Astrocyte (in vitro differentiated cells and primary cell): ENCODE results near the gene PPP1R3E. TPM values are rescaled to one million over a fixed set of nuclear protein-coding genes. Genes with fewer than 3 reads are reported as not detected.
A peak's percentile ranks its signal among the peaks of the same experiment; 100 is the strongest.
"Not testable (repeated sequence)": the region's sequence is repeated elsewhere in the genome, so short reads cannot be mapped to it uniquely, and the experiment has no call there.

Experiments used
- DNase-seq: peaks from one replicate; pipeline ENCODE4 v3.0.0-alpha.2; 2010; ENCODE audit warnings: low read depth
- FAIRE-seq: peaks from 2 replicates; lab custom pipeline; 2011; peaks lifted over from hg19 to GRCh38; lab: Jason Lieb, UNC
- H2AFZ ChIP-seq: 2 replicates; pipeline ENCODE4 v1.6.0; 2012; ENCODE audit warnings: low read depth, low read length, inconsistent platforms
- H3K27ac ChIP-seq: 2 replicates; pipeline ENCODE4 v1.5.1; 2011; ENCODE audit warnings: low read depth, low read length, inconsistent platforms
- H3K27me3 ChIP-seq: 2 replicates; pipeline ENCODE4 v1.6.0; 2011; ENCODE audit warnings: low read length, inconsistent platforms; ENCODE audit not compliant: insufficient read depth
- H3K36me3 ChIP-seq: 2 replicates; pipeline ENCODE4 v1.5.1; 2011; ENCODE audit warnings: low read length, inconsistent platforms; ENCODE audit not compliant: insufficient read depth
- H3K4me1 ChIP-seq: 2 replicates; pipeline ENCODE4 v1.5.1; 2011; ENCODE audit warnings: low read length, inconsistent platforms; ENCODE audit not compliant: insufficient read depth
- H3K4me2 ChIP-seq: 2 replicates; pipeline ENCODE4 v1.6.0; 2012; ENCODE audit warnings: low read length, inconsistent platforms
- H3K4me3 ChIP-seq: 2 replicates; pipeline ENCODE4 v1.5.1; 2011; ENCODE audit warnings: low read depth, mild to moderate bottlenecking, low read length, inconsistent platforms; ENCODE audit not compliant: insufficient read depth
- H3K79me2 ChIP-seq: 2 replicates; pipeline ENCODE4 v1.6.0; 2012; ENCODE audit warnings: mild to moderate bottlenecking, low read length, inconsistent platforms; ENCODE audit not compliant: insufficient read depth
- H3K9ac ChIP-seq: 2 replicates; pipeline ENCODE4 v1.6.0; 2012; ENCODE audit warnings: mild to moderate bottlenecking, low read length, inconsistent platforms
- H3K9me3 ChIP-seq: 2 replicates; pipeline ENCODE4 v1.5.1; 2012; ENCODE audit warnings: low read depth, mild to moderate bottlenecking, low read length, inconsistent platforms; ENCODE audit not compliant: insufficient read depth
- H4K20me1 ChIP-seq: 2 replicates; pipeline ENCODE4 v1.6.0; 2012; ENCODE audit warnings: low read length, inconsistent platforms; ENCODE audit not compliant: insufficient read depth
- H3K27ac Mint-ChIP-seq: one replicate; pipeline ENCODE4 v1.8.0; 2021; ENCODE audit warnings: mild to moderate bottlenecking, mixed read lengths; ENCODE audit not compliant: unreplicated experiment
- H3K27me3 Mint-ChIP-seq: one replicate; pipeline ENCODE4 v1.8.0; 2021; ENCODE audit warnings: low read depth, mixed read lengths; ENCODE audit not compliant: unreplicated experiment
- H3K36me3 Mint-ChIP-seq: one replicate; pipeline ENCODE4 v1.8.0; 2021; ENCODE audit warnings: low read depth, mixed read lengths; ENCODE audit not compliant: unreplicated experiment
- H3K4me1 Mint-ChIP-seq: one replicate; pipeline ENCODE4 v1.8.0; 2021; ENCODE audit warnings: low read depth, mixed read lengths; ENCODE audit not compliant: unreplicated experiment
- H3K4me3 Mint-ChIP-seq: one replicate; pipeline ENCODE4 v1.8.0; 2021; ENCODE audit warnings: mild to moderate bottlenecking, moderate library complexity, mixed read lengths; ENCODE audit not compliant: unreplicated experiment
- H3K9me3 Mint-ChIP-seq: one replicate; pipeline ENCODE4 v1.8.0; 2021; ENCODE audit warnings: mild to moderate bottlenecking, mixed read lengths; ENCODE audit not compliant: unreplicated experiment
- EZH2 ChIP-seq: IDR thresholded peaks from 2 replicates; pipeline ENCODE4 v1.6.1; 2012; ENCODE audit warnings: mild to moderate bottlenecking, low read length, inconsistent platforms; ENCODE audit not compliant: insufficient read depth
- total RNA-seq: library from RNA; stranded (reverse); gene quantifications from 2 replicates; pipeline ENCODE4 v1.2.1, GENCODE V29; 2021
- TF ChIP-seq, protein P1 (sequence below): IDR thresholded peaks from 2 replicates; pipeline ENCODE4 v1.5.1; 2011; ENCODE audit warnings: low read depth, mild to moderate bottlenecking, inconsistent platforms, low read length, moderate library complexity; ENCODE audit not compliant: insufficient read depth

The PPP1R3E gene
- total RNA-seq, 1 donor from 2014 or later = 3.6 TPM

DNA sequence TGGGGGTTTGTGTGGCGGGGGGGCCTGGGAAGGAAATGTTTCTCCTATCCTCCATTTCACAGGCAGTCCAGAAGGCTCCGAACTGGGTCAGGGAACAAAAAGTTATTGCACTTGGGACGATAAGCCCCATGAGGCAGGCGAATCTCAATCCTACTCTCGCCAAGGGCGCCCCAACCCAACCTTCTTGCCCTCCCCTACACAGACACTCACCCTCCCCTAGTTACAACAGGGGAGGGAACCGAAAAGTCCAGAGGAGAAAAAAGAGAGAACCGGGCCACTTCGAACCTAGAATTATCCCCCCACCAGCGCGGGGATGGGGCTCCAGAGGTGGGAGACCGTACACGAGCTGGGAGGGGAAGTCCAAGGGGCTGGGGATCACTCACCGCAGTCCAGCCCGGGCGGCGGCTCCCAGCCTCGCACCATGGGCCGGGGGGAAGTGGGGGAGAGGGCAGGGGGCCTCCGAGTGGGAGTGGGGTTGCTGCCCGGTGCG is 17.1 kb downstream of the PPP1R3E start:
- Histone ChIP-seq H3K79me2 (peaks cover 20% of the 10 kb centered on the region), H4K20me1 (peaks cover 5% of the 10 kb centered on the region), H3K9ac (peak overlapping the region; percentile 90), H3K4me1 (peaks cover 16% of the 10 kb centered on the region), H3K27me3 (peaks cover 5% of the 10 kb centered on the region), H3K4me3 (peak overlapping the region; percentile 91), H3K27ac (peak overlapping the region; percentile 29), H3K9me3 (no peaks in the 10 kb centered on the region), H3K36me3 (no peaks in the 10 kb centered on the region), H3K4me2 (peak overlapping the region; percentile 97), H2AFZ (peak overlapping the region; percentile 93)
- no peak for TF ChIP-seq EZH2
- TF ChIP-seq, protein P1, sequence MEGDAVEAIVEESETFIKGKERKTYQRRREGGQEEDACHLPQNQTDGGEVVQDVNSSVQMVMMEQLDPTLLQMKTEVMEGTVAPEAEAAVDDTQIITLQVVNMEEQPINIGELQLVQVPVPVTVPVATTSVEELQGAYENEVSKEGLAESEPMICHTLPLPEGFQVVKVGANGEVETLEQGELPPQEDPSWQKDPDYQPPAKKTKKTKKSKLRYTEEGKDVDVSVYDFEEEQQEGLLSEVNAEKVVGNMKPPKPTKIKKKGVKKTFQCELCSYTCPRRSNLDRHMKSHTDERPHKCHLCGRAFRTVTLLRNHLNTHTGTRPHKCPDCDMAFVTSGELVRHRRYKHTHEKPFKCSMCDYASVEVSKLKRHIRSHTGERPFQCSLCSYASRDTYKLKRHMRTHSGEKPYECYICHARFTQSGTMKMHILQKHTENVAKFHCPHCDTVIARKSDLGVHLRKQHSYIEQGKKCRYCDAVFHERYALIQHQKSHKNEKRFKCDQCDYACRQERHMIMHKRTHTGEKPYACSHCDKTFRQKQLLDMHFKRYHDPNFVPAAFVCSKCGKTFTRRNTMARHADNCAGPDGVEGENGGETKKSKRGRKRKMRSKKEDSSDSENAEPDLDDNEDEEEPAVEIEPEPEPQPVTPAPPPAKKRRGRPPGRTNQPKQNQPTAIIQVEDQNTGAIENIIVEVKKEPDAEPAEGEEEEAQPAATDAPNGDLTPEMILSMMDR = no peak
- H3K4me1 Mint-ChIP-seq = peaks cover 9% of the 10 kb centered on the region
- no peak for DNase-seq
- peaks cover 6% of the 10 kb centered on the region for H3K27me3 Mint-ChIP-seq
- H3K36me3 Mint-ChIP-seq = peaks cover 3% of the 10 kb centered on the region
- peak overlapping the region; percentile 94 for H3K4me3 Mint-ChIP-seq
- peak overlapping the region; percentile 62 for H3K27ac Mint-ChIP-seq
- no peaks in the 10 kb centered on the region for H3K9me3 Mint-ChIP-seq
- FAIRE-seq = no peak

DNA sequence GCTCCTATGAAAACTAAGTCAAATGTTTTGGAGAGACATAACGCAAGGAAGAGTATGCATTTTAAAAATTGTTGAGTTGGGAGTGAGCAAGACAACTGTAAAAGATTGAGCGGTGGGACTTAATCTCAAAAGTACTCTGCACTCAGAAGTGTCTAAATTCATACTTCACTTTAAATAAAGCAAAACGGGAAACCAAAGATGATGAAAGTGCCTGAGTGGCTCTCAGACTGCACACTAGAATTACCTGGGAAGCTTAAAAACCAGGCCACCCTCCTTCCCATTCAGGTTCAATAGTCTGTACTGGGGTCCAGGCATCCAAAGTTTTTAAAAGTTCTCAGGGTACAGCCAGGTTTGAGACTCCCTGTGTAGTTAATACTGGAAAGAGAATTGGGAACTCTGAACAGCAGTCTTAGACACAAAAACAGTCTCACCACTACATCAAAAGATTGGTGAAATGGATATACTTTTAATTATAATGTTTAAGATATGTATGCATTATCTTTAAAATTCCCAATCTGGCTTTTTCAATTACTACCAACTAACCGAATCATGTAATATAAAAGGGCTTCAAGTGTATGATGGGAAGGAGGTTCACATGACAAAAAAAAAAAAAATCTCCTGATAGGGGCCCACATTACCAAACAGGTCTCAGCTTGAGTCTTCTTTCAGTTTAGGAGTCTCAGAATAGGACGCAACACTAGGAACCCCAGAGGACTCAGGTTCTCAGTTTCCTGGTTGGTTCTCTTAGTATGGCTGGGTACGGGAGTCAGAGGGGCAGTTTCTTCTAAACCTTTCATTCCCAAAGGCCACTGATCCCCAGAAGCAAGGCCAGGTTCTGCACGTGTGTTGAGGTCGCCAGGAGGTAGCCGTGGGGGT is 17.8 kb downstream of the PPP1R3E start:
- Mint-ChIP-seq H3K27ac (peak overlapping the region; percentile 62), H3K27me3 (peaks cover 4% of the 10 kb centered on the region), H3K36me3 (peaks cover 3% of the 10 kb centered on the region), H3K9me3 (no peaks in the 10 kb centered on the region), H3K4me1 (peaks cover 9% of the 10 kb centered on the region), H3K4me3 (peak overlapping the region; percentile 94)
- DNase-seq (no peak), FAIRE-seq (no peak)
- Histone ChIP-seq H3K4me2 (peak overlapping the region; percentile 97), H3K4me3 (peak overlapping the region; percentile 91), H2AFZ (peak overlapping the region; percentile 93), H3K9ac (peak overlapping the region; percentile 90), H3K27ac (no peak overlapping the region), H3K4me1 (peaks cover 16% of the 10 kb centered on the region), H4K20me1 (peaks cover 10% of the 10 kb centered on the region), H3K9me3 (no peaks in the 10 kb centered on the region), H3K36me3 (no peaks in the 10 kb centered on the region), H3K27me3 (peaks cover 5% of the 10 kb centered on the region), H3K79me2 (peaks cover 20% of the 10 kb centered on the region)
- no peak for TF ChIP-seq EZH2
- TF ChIP-seq, protein P1 = no peak

DNA sequence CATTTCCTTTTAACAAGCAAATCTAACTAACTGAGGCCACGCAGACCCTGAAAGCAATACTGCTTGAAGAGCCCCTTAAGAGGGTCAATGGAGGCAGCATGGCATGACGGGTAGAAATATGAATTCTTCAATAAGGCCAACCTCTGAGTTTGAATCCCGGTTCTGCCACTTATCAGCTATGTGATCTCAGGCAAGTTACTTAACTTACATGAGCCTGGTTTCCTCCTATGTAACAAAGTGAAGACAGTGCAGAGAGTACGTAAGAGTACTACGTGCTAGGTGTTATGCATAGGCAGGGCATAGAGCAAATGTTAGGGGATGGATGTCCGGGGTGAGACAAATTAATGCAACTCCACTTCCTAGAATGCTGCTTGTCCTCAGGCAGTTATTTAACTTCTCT is 21.4 kb downstream of the PPP1R3E start:
- peaks cover 7% of the 10 kb centered on the region for H3K4me1 Mint-ChIP-seq
- FAIRE-seq = no peak
- H3K36me3 Mint-ChIP-seq = peaks cover 12% of the 10 kb centered on the region

DNA sequence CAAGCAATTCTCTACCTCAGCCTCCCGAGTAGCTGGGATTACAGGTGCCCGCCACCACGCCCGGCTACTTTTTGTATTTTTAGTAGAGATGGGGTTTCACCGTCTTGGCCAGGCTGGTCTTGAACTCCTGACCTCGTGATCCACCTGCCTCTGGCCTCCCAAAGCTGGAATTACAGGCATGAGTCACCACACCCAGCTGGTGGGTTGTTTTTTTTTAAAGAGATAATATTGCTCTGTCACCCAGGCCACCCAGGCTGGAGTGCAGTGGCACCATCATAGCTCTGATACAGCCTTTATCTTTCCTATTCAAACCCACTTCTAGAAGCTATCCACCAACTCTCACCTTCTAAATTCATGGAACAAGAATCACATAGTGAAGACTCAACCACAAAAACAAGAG is 24.7 kb downstream of the PPP1R3E start:
- not testable (repeated sequence) for H3K4me3 ChIP-seq, DNase-seq, H3K9me3 ChIP-seq, H3K4me3 Mint-ChIP-seq, FAIRE-seq, H3K4me2 ChIP-seq, H3K9ac ChIP-seq, H2AFZ ChIP-seq, H3K4me1 ChIP-seq, H3K27me3 Mint-ChIP-seq, H3K36me3 ChIP-seq, H3K79me2 ChIP-seq, H3K27ac ChIP-seq, H3K27ac Mint-ChIP-seq, H3K9me3 Mint-ChIP-seq, H3K27me3 ChIP-seq, H4K20me1 ChIP-seq, H3K4me1 Mint-ChIP-seq
- peaks cover 23% of the 10 kb centered on the region for H3K36me3 Mint-ChIP-seq

More for the DNA sequence above, 21.4 kb downstream of the PPP1R3E start:
- Histone ChIP-seq H3K4me3 (no peak overlapping the region), H3K36me3 (no peaks in the 10 kb centered on the region), H3K9ac (no peak overlapping the region), H4K20me1 (peaks cover 12% of the 10 kb centered on the region), H3K27me3 (no peaks in the 10 kb centered on the region), H3K27ac (no peak overlapping the region), H3K9me3 (no peaks in the 10 kb centered on the region), H3K4me1 (peaks cover 9% of the 10 kb centered on the region), H2AFZ (no peak overlapping the region), H3K4me2 (no peak overlapping the region), H3K79me2 (peaks cover 20% of the 10 kb centered on the region)
- Mint-ChIP-seq H3K4me3 (no peak overlapping the region), H3K27me3 (no peaks in the 10 kb centered on the region), H3K27ac (no peak overlapping the region), H3K9me3 (no peaks in the 10 kb centered on the region)
- TF ChIP-seq, protein P1 = no peak
- TF ChIP-seq EZH2 = no peak
- DNase-seq = no peak
